BJ (cell line): ENCODE measurements around the gene ASB13. TPM values are rescaled to one million over a fixed set of nuclear protein-coding genes. Genes with fewer than 3 reads are reported as not detected.
A peak's percentile ranks its signal among the peaks of the same experiment; 100 is the strongest.

Experiments used
- CTCF ChIA-PET: fragments of 350-600 bp; formaldehyde crosslinking; extraction: SDS; loops from one replicate; lab custom pipeline; 2021; ENCODE audit warnings: antibody characterized with exemption, inconsistent platforms; lab: Yijun Ruan, JAX
- POLR2A ChIA-PET: fragments of 300-600 bp; sonication (Branson Sonifier 250); formaldehyde crosslinking; extraction: SDS; loops from one replicate; lab custom pipeline; 2021; ENCODE audit warnings: antibody characterized with exemption; lab: Charles Lee
- DNase-seq: peaks from one replicate; pipeline ENCODE4 v3.0.0-alpha.2; 2011; ENCODE audit warnings: low read depth
- H3K27me3 ChIP-seq: 2 replicates; pipeline ENCODE4 v1.6.0; 2011; ENCODE audit warnings: low read length; ENCODE audit not compliant: control insufficient read depth, insufficient read depth
- H3K36me3 ChIP-seq: 2 replicates; pipeline ENCODE4 v1.5.1; 2011; ENCODE audit warnings: low read length; ENCODE audit not compliant: control insufficient read depth, insufficient read depth
- H3K4me3 ChIP-seq: 2 replicates; pipeline ENCODE4 v1.5.1; 2011; ENCODE audit warnings: low read depth, mild to moderate bottlenecking, control low read depth, low read length
- CTCF ChIP-seq: IDR thresholded peaks from 2 replicates; pipeline ENCODE4 v1.5.1; 2011; ENCODE audit warnings: low read depth, mild to moderate bottlenecking, control low read depth, inconsistent platforms, low read length, moderate library complexity; ENCODE audit not compliant: insufficient read depth
- polyA plus RNA-seq: library from polyadenylated mRNA; depleted of rRNA; stranded (reverse); fragments of >200 nt; gene quantifications from 2 replicates; pipeline ENCODE4 v1.2.3, GENCODE V29; 2011

ASB13 gene
- polyA plus RNA-seq, 1 experiment, result 8.6 TPM

GRCh38 chr10:5688587-5688986 is 22.2 kb upstream of the ASB13 start:
- Histone ChIP-seq H3K27me3 (no peaks in the 10 kb centered on the region), H3K36me3 (no peaks in the 10 kb centered on the region), H3K4me3 (no peak overlapping the region)
- ChIA-PET POLR2A (no interaction called here), CTCF (interaction anchor here (0.9 to 1.0 kb wide), 2 partner anchors 59 to 194 kb away, joined by 3 read pairs; no protein-coding TSS in a partner anchor)
- TF ChIP-seq CTCF, result no peak
- no peak for DNase-seq

DNA sequence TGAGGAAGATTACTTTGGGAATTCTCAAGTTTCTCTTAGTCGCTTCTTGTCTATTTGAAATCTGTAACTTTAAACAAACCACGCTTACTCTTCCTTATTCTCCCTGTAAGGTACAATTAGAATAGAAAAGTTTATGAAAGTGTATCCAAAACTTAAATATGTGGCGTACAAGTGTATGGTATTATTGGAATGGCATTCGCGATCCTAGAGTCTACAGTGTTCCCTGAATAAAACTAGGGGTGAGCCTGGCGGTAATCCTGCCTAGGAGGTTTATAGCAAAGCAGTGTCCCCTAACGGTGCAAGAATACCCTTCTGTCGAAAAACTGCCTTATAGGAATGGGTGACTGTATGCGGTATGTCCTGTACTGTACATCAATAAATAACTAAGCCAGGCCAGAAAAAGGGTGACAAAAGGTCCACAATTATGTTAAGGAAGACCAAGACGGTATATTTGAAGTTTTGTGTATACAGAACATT is 19.4 kb upstream of the ASB13 start:
- H3K36me3 ChIP-seq, result no peaks in the 10 kb centered on the region
- no peak for DNase-seq
- POLR2A ChIA-PET, result no interaction called here

GRCh38 chr10:5684971-5685763 is 18.8 kb upstream of the ASB13 start:
- ChIA-PET POLR2A (interaction anchor here (0.7 kb wide), 1 partner anchor 239 kb away, joined by 6 read pairs; no protein-coding TSS in a partner anchor), CTCF (interaction anchor here (0.8 to 1.3 kb wide), 2 partner anchors 20 to 57 kb away, joined by 3 read pairs; no protein-coding TSS in a partner anchor)
- Histone ChIP-seq H3K4me3 (peak overlapping the region; percentile 89), H3K36me3 (no peaks in the 10 kb centered on the region), H3K27me3 (no peaks in the 10 kb centered on the region)
- DNase-seq, result peak; percentile 22
- peak; percentile 69 for TF ChIP-seq CTCF

More for the DNA sequence above, 19.4 kb upstream of the ASB13 start:
- no peak for TF ChIP-seq CTCF
- Histone ChIP-seq H3K4me3 (peak overlapping the region; percentile 89), H3K27me3 (no peaks in the 10 kb centered on the region)
- CTCF ChIA-PET, result no interaction called here

- Histone ChIP-seq H3K36me3 (no peaks in the 10 kb centered on the region), H3K4me3 (peak within 1 kb of the TSS; percentile 89), H3K27me3 (no peaks in the 10 kb centered on the region)
- no peak for TF ChIP-seq CTCF
- POLR2A ChIA-PET, result interaction anchor here (0.7 kb wide), 1 partner anchor 238 kb away, joined by 6 read pairs; no protein-coding TSS in a partner anchor
- peak; percentile 88 for DNase-seq
- CTCF ChIA-PET, result interaction anchor here (0.8 to 1.3 kb wide), 3 partner anchors 19 to 57 kb away, joined by 3 read pairs; no protein-coding TSS in a partner anchor
Observed at GRCh38 chr10:5684318-5684970, 18.0 kb upstream of the ASB13 start, which contains the start of gene TASOR2. TASOR2 (plus strand) TSS chr10:5684838; CDS start chr10:5720643, 35,805 bp downstream.

GRCh38 chr10:5683065-5683464 is 16.7 kb upstream of the ASB13 start:
- H3K4me3 ChIP-seq, result no peak overlapping the region
- H3K27me3 ChIP-seq, result 0 out of 2 replicates have a peak, but pooled peaks cover 3% of the 10 kb centered on the region
- CTCF ChIA-PET, result interaction anchor here (1.5 kb wide), 1 partner anchor 10 kb away, joined by 4 read pairs; no protein-coding TSS in a partner anchor
- POLR2A ChIA-PET, result no interaction called here
- no peak for TF ChIP-seq CTCF
- H3K36me3 ChIP-seq, result no peaks in the 10 kb centered on the region
- DNase-seq, result no peak
